Fibroblast of mammary gland (primary cell): Measurements from ENCODE around the gene IP6K3.

ENCODE experiments used
- DNase-seq: peaks from one replicate; pipeline ENCODE4 v3.0.0-alpha.2; 2010; ENCODE audit warnings: low read depth
- H3K4me3 ChIP-seq: 2 replicates; pipeline ENCODE4 v1.5.1; 2011; ENCODE audit warnings: low read depth, mild to moderate bottlenecking, low read length, moderate library complexity; ENCODE audit not compliant: control insufficient read depth
- TF ChIP-seq, protein P1 (sequence below): conservative IDR thresholded peaks from 2 replicates; pipeline ENCODE4 v1.5.1; 2011; ENCODE audit warnings: low read depth, low read length, inconsistent platforms; ENCODE audit not compliant: control insufficient read depth, insufficient read depth

IP6K3 gene

DNA sequence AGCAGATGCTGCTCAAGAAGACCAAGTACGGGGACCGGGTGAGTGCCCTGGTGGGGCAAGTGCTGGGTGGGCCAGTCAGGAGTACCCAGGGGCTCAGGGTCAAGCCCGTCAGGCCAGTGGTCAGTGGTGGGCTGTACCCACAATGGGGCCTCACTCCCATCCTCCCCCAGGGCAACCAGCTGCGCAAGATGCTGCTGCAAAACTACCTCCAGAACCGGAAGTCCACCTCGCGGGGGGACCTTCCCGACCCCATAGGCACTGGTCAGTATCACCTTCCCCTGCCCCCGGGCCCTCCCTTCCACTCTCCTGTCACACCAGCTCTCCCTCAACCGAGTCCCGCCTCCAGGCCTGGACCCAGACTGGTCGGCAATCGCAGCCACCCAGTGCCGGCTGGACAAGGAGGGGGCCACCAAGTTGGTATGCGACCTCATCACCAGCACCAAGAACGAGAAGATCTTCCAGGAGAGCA, 62.2 kb downstream of the IP6K3 start:
- H3K4me3 ChIP-seq = no peak overlapping the region
- DNase-seq = no peak
- TF ChIP-seq, protein P1, sequence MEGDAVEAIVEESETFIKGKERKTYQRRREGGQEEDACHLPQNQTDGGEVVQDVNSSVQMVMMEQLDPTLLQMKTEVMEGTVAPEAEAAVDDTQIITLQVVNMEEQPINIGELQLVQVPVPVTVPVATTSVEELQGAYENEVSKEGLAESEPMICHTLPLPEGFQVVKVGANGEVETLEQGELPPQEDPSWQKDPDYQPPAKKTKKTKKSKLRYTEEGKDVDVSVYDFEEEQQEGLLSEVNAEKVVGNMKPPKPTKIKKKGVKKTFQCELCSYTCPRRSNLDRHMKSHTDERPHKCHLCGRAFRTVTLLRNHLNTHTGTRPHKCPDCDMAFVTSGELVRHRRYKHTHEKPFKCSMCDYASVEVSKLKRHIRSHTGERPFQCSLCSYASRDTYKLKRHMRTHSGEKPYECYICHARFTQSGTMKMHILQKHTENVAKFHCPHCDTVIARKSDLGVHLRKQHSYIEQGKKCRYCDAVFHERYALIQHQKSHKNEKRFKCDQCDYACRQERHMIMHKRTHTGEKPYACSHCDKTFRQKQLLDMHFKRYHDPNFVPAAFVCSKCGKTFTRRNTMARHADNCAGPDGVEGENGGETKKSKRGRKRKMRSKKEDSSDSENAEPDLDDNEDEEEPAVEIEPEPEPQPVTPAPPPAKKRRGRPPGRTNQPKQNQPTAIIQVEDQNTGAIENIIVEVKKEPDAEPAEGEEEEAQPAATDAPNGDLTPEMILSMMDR = no peak

DNA sequence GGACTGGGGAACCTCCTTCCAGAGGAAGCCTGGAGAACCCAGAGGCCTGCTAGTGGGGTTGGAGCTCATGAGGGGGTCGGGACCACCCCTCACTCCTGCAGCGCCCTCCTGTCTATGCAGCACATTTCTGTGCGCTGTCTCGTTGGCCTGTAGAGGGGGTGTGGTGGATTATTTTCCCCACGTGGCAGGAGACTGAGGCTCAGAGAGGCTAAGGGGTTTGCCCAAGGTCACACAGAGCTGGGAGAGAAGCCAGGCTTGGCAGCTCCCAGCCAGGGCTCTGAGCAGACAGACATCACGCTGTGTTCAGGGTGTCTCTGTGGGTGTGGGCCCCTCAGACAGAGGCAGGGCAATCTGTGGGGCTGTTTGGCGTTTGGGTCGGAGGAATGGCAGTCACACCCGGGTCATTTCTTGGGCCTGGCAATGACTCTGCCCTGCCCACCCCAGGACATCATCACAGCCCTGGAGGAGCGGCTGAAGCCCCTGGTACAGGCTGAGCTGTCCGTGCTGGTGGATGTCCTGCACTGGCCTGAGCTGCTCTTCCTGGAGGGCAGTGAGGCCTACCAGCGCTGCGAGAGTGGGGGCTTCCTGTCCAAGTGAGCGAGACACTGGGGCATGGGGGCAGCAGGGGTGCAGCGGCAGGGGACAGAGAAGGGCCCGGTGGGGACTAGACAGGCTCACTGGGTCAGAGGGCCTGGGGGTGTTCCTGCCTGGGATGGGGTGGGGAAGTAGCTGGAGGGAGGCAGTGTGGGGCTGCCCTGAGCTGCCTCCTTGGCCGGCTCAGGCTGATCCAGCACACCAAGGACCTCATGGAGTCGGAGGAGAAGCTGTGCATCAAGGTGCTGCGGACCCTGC, 62.9 kb downstream of the IP6K3 start:
- H3K4me3 ChIP-seq = no peak overlapping the region
- DNase-seq = no peak
- TF ChIP-seq, protein P1 = no peak

DNA sequence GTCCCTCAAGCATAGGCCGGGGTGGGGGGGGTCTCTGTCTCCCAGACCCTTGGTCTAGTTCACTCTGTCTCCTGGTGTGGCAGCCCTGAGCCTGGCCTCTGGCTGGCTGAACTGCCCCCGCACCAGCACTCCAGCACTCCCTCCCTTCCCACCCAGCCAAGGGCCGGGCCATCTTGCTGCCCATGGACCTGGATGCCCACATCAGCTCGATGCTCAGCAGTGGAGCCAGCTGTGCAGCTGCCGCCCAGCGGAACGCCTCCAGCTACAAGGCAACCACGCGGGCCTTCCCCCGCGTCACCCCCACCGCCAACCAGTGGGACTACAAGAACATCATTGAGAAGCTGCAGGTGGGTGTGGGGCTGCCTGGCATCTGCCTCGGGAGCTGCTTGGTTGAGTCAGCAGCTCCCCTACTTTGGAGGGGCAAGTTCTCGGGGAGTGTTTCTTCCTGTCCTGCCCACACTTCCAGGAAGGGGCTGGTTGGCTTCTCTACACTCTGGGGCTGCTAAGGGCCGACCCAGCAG, 63.6 kb downstream of the IP6K3 start:
- TF ChIP-seq, protein P1 = no peak
- no peak for DNase-seq
- H3K4me3 ChIP-seq = no peak overlapping the region

DNA sequence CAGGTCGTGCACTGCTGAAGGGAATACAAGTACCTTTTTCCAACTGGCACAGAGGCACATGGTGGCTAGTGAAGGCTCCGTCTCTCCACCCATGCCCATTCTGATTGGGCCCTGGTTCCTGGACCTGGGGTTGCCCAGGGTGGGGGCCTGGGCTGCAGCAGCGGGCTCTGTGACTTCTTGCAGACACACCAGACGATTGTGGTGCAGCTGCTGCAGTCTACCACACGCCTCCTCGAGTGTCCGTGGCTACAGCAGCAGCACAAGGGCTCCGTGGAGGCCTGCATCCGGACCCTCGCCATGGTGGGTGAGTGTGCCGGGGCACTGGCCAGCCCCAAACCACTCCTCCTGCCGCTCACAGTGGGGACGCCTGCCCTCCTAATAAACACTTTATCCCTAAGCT, 64.4 kb downstream of the IP6K3 start:
- no peak for DNase-seq
- TF ChIP-seq, protein P1 = no peak
- no peak overlapping the region for H3K4me3 ChIP-seq

DNA sequence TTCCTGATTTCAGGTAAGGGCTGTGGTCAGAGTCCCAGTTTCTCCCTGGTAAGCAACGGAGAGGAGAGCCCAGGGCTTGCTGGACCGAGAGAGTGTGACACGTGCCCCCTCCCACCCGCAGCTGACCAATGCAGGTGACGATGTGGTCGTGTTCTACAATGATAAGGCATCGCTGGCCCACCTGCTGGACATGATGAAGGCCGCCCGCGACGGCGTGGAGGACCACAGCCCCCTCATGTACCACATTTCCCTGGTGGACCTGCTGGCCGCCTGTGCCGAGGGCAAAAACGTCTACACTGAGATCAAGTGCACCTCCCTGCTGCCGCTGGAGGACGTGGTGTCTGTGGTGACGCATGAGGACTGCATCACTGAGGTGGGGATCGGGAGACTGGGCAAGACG, 66.9 kb downstream of the IP6K3 start:
- TF ChIP-seq, protein P1 = no peak
- H3K4me3 ChIP-seq = no peak overlapping the region
- no peak for DNase-seq

DNA sequence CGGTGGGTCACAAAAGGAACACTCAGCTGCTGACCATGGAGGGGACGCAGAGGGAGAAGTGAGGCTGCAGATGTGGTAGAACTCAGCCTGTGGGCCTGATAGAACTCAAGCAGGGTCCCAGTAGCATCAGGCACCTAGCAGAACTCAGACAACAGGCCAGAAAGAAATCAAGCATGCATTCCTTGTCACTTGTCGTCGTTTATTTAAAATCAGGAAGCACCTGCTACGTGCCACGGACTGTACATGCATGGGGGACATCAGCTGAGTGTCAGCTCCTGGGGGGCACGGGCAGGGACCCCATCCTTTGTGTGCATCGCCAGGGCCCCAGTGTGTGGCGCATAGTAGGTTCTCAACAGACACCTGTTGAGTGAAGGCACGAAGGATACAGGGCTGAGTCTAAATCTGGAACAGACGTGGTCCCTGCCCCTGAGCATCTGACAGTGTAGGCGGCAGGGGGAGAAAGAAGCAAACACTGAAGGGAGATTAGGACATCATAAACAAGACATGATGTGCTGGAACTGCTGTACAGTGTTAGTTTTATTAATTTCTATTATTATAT, 67.7 kb downstream of the IP6K3 start:
- TF ChIP-seq, protein P1 = no peak
- H3K4me3 ChIP-seq = no peak overlapping the region
- no peak for DNase-seq
